GM21381 (cell line): ENCODE results near the gene NPHP4.
"Not testable (repeated sequence)": the region's sequence is repeated elsewhere in the genome, so short reads cannot be mapped to it uniquely, and the experiment has no call there.

Source experiments
- ATAC-seq: cut with Tn5 transposase; IDR thresholded peaks from one replicate; pipeline ENCODE4 v1.9.1; 2021; ENCODE audit warnings: mild to moderate bottlenecking, moderate library complexity; ENCODE audit not compliant: unreplicated experiment

Gene NPHP4

DNA sequence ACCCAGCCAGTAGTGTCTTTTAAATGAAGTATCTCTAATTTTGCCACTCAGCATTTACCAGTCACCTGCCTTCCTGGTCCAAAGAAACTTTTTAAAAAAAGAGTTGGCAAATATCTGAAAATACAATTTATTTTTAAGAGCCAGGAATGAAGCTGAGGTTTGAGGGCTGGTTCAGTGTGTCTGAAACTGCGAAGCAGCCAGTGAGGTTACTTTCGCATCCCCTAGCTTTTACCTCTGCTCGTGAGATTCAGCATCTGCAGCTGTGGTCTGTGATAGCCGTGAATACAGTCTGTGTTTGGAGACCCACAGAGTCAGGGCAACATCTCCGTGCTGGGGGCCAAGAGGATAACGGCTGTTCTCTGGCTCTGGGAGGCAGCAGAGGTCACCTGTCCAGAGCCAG, 32.2 kb upstream of the NPHP4 start:
- ATAC-seq: no peak

GRCh38 chr1:6023346-6023745, 31.1 kb upstream of the NPHP4 start:
- ATAC-seq: no peak

- no peak for ATAC-seq
These were observed 30.0 kb upstream of the NPHP4 start for GRCh38 chr1:6022193-6022592.

DNA sequence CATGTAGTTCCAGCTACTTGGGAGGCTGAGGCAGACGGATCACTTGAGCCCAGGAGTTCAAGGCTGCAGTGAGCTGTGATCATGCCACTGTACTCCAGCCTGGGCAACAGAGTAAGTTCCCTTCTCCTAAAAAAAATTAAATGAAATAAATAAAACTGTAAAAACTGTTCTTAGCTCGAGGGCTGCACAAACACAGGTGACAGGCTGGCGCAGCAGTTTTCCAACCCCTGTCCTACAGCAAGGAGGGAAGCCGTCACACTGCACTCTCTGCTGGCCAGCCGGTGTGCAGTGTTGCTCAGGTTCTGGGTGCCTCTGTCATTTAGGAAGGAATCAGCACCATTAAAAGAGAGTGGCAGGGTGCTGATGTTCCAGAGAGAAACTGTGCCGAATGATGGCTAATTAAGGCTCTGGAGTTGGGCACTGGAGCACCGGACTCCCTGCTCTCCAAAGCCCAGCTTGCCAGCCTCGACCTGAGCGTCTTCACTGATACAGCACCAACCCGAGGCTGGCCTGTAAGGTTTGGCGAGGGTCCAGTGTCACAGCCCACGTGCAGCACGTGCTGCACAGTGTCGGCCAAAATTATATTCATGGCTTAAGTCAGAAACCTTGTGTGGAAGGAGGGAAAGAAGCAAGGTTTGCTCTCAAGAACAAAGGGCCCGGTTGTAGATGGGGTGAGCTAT, 27.1 kb upstream of the NPHP4 start:
- no peak for ATAC-seq

GRCh38 chr1:6017654-6018053, 25.4 kb upstream of the NPHP4 start:
- ATAC-seq: not testable (repeated sequence)

DNA sequence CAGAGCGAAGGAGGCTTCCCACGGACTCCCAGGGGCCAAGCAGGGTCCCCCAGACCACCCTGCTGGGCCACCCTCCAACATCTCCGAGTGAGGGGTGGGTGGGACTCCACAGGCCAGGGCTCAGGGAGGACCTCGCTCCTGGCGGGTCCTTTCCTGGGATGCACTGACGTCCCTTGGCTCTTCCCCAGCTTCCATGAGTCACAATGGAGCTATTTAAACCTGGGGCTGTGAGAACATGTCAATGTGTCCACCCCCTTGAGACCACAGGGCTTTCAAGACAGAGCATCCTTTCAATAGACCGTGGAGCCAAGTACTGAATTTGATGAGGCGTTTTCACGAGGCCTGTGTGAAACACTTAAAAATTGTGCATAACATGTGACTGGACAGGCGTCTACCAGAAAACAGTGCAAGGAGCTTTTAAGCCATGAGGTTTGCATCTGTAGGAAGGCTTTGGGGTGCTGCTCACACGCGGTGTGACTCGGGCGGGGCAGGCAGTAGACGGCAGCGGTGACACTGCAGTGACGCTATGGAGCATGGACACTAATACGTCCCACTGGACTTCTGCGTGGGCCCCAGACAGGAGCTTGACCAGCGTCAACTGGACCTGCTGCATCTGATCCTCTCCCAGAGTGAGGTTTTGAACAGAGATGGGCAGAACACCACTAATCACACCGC, 24.1 kb upstream of the NPHP4 start:
- ATAC-seq: no peak

DNA sequence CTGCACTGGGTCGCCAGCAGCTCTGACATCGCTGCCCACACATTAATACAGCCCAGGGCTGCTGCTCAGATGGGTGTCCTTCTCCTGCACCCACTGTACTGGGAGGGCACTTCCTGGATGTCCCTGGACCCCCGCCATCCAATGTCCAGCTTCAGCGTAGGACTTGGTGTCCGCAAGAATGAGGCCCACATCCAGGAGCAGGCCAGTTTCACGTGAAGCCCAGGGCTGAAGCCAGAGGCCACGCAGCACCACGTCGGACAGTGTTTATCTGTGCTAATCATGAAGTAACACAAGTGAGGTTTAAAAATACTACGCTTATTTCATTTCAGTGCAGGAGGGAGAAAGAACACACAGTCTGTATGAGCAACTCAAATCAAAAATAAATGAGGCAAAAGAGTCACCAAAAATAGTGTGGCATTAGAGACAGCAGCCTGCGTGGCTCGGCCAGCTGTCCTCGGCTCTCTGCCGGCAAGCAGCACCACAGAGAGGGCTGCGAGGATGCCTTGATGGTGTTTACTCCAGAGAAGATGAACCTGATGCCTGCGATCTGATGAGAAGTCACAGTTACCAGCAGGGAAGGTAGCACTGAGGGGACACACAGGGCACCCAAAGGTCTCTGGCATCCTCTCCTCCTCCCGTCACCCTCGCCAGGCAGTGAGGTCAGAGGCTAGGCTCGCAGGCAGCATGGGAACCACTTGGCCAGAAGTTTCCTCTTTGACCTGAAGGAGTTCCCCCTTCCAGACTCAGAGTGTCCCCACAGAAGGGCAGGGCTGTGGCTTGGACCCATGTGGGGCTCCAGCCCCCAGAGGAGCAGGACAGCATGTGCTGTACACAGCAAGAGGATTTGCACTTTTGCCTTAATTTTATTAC, 22.1 kb upstream of the NPHP4 start:
- no peak for ATAC-seq

GRCh38 chr1:6013491-6013890, 21.3 kb upstream of the NPHP4 start:
- ATAC-seq: no peak

DNA sequence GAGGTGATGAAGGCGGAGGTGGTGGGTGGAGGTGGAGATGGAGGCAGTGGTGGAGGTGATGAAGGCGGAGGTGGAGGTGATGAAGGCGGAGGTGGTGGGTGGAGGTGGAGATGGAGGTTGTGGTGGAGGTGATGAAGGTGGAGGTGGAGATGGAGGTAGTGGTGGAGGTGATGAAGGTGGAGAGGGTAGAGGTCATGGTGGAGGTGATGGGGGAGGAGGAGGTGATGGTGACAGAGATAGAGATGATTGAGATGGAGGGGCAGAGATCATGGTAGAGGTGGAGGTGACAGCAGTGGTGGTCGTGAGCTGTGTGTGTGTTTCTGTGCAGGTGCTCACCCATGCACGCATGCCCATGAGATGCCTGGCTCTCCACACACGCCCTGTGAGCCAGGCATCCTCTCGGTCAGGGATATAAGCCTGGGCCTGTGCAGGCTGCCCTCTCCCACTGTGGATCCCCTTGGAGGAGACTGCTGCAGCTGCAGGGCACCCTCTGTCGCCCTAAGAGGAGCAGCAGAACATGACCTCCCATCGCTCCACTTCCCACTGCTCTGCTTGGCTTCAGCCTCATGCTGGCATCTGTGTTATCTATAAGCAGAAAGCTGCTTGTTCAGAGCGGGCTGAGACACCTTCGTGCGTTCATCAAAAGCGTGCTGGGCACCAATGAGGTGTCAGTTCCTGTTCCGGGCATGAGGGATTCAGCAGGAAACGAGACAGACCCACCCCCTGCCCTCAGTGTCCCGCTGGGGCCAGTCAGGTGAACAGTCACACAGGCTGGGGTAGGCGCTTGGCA, 20.5 kb upstream of the NPHP4 start:
- ATAC-seq: no peak

- ATAC-seq: no peak
These were observed 19.7 kb upstream of the NPHP4 start for GRCh38 chr1:6011946-6012258.

DNA sequence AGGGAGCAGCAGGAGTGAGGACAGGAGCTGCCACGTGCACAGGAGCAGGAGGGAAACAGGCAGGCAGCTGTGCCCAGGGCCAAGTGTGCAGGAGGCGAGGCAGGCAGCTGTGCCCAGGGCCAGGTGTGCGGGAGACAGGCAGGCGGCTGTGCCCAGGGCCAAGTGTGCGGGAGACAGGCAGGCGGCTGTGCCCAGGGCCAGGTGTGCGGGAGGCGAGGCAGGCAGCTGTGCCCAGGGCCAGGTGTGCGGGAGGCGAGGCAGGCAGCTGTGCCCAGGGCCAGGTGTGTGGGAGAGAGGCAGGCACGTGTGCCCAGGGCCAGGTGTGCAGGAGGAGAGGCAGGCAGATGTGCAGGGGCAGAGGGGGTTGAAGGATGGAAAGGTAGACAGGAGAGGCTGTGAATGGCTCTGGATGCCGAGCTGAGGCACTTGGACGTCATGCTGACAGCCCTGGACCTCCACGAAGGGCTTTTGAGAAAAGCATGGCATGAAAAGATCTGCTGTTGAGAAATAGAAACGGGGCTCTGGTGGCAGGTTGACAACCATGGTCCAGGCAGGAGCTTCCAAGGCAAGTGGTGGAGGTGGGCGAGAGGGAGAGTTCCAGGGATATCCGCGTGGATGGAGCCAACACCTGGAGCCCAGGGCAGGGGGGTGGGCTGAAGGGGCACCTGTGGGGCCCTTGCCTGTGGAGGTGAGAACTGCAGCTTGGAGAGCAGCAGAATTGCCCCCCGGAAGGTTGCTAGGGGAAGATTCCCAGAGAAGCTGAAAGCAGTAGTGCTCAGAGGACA, 19.1 kb upstream of the NPHP4 start:
- no peak for ATAC-seq

- ATAC-seq: no peak
These were observed 18.3 kb upstream of the NPHP4 start for GRCh38 chr1:6010554-6010953.

GRCh38 chr1:6009120-6010040, 17.2 kb upstream of the NPHP4 start:
- no peak for ATAC-seq

DNA sequence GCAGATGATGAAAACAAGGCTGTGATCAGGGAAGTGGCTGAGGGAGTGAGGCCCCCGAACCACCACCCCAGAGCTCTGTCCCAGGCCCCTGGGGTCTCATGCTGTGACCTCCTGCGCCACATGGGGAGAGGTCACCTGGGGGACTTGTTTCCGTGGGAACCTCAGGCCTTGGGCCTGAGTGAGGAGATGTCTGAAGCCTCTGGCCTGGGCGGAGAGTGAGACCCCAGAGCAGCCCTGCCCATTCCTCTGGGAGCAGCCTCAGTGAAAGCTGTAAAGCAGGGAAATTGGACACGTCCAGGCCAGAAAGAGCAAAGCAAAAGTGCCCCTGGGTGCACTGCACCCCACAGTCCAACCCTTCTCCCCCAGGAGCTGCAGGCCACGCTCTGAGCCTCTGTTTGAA, 16.5 kb upstream of the NPHP4 start:
- ATAC-seq: no peak

DNA sequence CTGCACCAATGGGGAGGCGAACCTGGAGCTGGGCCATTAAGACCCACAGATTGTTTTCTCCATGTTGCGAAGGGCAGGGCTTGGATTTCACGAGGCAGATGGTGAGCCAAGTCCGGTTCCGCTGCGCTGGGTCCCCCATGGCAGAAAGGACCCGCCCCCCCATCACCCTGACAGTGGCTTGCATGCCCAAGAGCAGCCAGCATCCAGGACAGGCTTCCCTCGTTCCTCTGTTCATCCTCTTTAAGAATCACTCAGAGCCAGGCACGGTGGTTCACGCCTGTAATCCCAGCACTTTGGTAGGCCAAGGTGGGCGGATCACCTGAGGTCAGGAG, 15.8 kb upstream of the NPHP4 start:
- no peak for ATAC-seq

DNA sequence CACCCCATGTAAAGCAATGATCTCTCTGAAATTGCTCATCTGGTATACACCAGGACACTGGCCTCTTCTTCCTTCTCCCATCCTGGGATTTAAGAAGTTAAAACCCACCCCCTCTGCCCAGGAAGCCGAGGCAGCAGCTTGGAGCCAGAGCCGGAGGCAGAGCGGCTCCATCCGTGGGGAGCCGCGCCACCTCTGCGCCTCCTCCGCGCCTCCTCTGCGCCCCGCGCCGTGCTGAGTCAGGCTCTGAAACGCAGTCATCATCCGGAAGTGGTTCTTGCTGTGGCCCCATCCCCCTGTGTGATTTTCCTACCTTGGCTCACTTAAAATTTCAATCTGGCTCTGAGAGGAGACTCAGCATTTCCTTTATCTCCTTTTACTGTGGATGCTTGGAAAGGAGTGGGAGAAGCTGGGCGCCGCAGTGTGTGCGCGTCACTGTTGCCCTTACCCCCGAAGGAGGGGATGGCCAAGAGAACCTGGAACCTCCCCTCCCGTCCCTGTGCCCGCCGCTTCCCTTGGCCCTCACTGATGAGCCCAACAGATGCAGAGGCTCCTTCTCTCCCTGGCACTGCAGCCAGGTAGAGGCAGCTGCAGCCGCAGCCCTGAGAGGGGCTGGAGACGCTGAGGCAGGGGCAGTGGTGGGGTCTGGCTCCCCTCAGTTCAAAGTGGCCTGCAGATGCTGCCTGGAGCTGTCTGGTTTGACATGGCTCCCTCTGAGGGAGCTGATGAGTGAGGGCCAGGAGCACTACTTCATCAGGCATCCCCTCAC, 15.3 kb upstream of the NPHP4 start:
- ATAC-seq: no peak

GRCh38 chr1:6006882-6007281, 14.7 kb upstream of the NPHP4 start:
- no peak for ATAC-seq

GRCh38 chr1:6005276-6005917, 13.2 kb upstream of the NPHP4 start:
- no peak for ATAC-seq
